HG03039 (cell line): Measurements from ENCODE around the gene RPP40.

Source experiments
- ATAC-seq: cut with Tn5 transposase; IDR thresholded peaks from one replicate; pipeline ENCODE4 v1.9.1; 2021; ENCODE audit warnings: mild to moderate bottlenecking, moderate library complexity; ENCODE audit not compliant: unreplicated experiment

RPP40 gene

GRCh38 chr6:4971851-4972250 lies 32.0 kb downstream of the RPP40 start:
- ATAC-seq = no peak

GRCh38 chr6:4970739-4971395 lies 33.0 kb downstream of the RPP40 start:
- ATAC-seq = no peak

- no peak for ATAC-seq
Measured at GRCh38 chr6:4969609-4970285, 34.1 kb downstream of the RPP40 start.

GRCh38 chr6:4967301-4968030 lies 36.4 kb downstream of the RPP40 start:
- ATAC-seq = no peak

- no peak for ATAC-seq
Measured at GRCh38 chr6:4965562-4966389, 38.1 kb downstream of the RPP40 start.

GRCh38 chr6:4964675-4965561 lies 38.9 kb downstream of the RPP40 start:
- ATAC-seq = no peak

GRCh38 chr6:4962905-4963304 lies 40.9 kb downstream of the RPP40 start:
- no peak for ATAC-seq

- ATAC-seq = no peak
Measured at GRCh38 chr6:4961322-4962168, 42.3 kb downstream of the RPP40 start.

GRCh38 chr6:4958624-4959023 lies 45.2 kb downstream of the RPP40 start:
- ATAC-seq = no peak

GRCh38 chr6:4957521-4958231 lies 46.2 kb downstream of the RPP40 start:
- ATAC-seq = no peak

- no peak for ATAC-seq
Measured at GRCh38 chr6:4956625-4957024, 47.2 kb downstream of the RPP40 start.

GRCh38 chr6:4953440-4953839 lies 50.4 kb downstream of the RPP40 start:
- ATAC-seq = no peak

GRCh38 chr6:4950836-4951533 lies 52.9 kb downstream of the RPP40 start:
- ATAC-seq = no peak

GRCh38 chr6:4950076-4950475 lies 53.8 kb downstream of the RPP40 start:
- ATAC-seq = no peak

GRCh38 chr6:4948781-4949450 lies 54.9 kb downstream of the RPP40 start:
- no peak for ATAC-seq

GRCh38 chr6:4947716-4948115 lies 56.1 kb downstream of the RPP40 start:
- no peak for ATAC-seq

GRCh38 chr6:4946521-4946920 lies 57.3 kb downstream of the RPP40 start:
- ATAC-seq = no peak
